Activated naive CD4-positive, alpha-beta T cell treated with anti-CD3 and anti-CD28 coated beads for 36 hours (primary cell): ENCODE data around the gene CYP24A1. TPM values are rescaled to one million over a fixed set of nuclear protein-coding genes. Genes with fewer than 3 reads are reported as not detected.

Source experiments
- CTCF ChIA-PET: fragments of 350-600 bp; sonication (Branson Sonifier 250); formaldehyde crosslinking; loops from one replicate; lab custom pipeline; 2021; ENCODE audit warnings: antibody characterized with exemption; lab: Charles Lee
- DNase-seq: peaks from one replicate; pipeline ENCODE4 v3.0.0-alpha.2; 2020
- H3K27ac Mint-ChIP-seq: one replicate; pipeline ENCODE4 v1.8.0; 2021; ENCODE audit warnings: mild to moderate bottlenecking, mixed read lengths
- H3K27me3 Mint-ChIP-seq: one replicate; pipeline ENCODE4 v1.8.0; 2021; ENCODE audit warnings: low read depth, mixed read lengths
- H3K36me3 Mint-ChIP-seq: one replicate; pipeline ENCODE4 v1.8.0; 2021; ENCODE audit warnings: low read depth, mixed read lengths
- H3K4me1 Mint-ChIP-seq: one replicate; pipeline ENCODE4 v1.8.0; 2021; ENCODE audit warnings: low read depth, mixed read lengths
- H3K4me3 Mint-ChIP-seq: one replicate; pipeline ENCODE4 v1.8.0; 2021; ENCODE audit warnings: mild to moderate bottlenecking, moderate library complexity, mixed read lengths
- H3K9me3 Mint-ChIP-seq: one replicate; pipeline ENCODE4 v1.8.0; 2021; ENCODE audit warnings: mixed read lengths
- intact Hi-C: fragments of 100-400 bp; cut with micrococcal nuclease; formaldehyde crosslinking; loops from one replicate; pipeline ENCODE4 v1.15.1; 2023
- total RNA-seq, 2 experiments: library from RNA; stranded (reverse); gene quantifications; one replicate each; pipeline ENCODE4 v1.2.3, GENCODE V29; 2021

The CYP24A1 gene
- total RNA-seq, 2 experiments from 2014 or later: not detected

DNA sequence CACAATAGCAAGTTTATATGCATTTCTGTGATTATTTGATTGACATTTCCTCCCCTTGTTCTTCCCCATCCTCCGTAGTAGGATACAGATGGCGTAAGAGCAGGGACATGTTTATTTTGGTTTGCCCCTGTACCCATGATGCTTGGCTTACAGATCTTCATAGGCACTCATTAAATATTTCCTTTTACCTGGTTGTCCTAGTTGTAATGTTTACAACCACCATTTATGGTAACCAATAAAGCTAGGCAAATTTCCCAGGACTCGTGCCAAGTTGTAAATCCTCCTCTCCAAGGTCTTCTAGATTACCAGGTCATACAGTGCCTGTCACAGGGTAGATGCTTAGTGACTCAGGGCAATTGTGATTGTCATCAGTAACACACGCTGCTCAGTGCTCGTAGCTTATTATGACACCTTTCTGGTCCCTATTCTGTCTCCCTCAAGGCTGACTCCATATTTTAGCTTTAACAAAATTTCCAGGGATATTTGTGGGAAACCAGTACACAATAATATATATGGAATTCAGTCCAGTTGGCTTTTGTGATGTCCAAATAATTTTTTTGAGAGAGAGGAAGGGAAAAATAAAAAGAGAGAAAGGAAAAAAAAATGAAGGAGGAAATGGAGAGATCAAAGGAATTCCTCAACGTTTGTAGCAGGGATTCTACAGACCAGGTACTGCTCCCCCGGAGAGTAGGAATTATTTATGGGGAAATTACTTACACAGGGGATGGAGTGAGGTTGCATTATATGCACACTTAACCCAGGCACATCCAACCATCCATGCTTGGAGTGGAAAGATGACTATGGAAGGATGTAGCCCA is 24.6 kb downstream of the CYP24A1 start:
- Mint-ChIP-seq H3K27ac (no peak overlapping the region), H3K27me3 (peaks cover 5% of the 10 kb centered on the region), H3K9me3 (no peaks in the 10 kb centered on the region), H3K36me3 (no peaks in the 10 kb centered on the region), H3K4me3 (no peak overlapping the region), H3K4me1 (no peaks in the 10 kb centered on the region)
- intact Hi-C loops: no loop called here
- CTCF ChIA-PET: interaction anchor here (1.0 kb wide), 1 partner anchor 53 kb away, joined by 3 read pairs; no protein-coding TSS in a partner anchor
- DNase-seq: no peak

DNA sequence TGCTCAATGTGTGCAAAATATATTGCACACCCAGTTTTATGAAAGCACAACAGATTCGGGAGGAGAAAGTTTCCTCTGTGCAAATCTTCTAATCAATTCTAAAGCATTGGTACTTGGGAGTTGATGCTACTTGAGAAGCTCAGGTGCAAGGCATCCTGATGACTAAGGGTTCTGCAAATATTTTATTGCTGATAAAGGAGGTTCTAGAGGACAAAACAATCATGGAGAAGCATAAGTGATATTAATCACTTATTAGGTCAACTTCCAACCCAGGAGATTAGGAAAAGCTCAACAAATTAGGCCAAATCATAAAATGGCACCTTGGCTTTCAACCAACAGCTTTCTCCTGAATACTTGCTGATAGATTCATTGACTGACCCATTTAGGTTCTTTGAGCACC is 27.1 kb downstream of the CYP24A1 start:
- CTCF ChIA-PET: no interaction called here
- Mint-ChIP-seq H3K27ac (no peak overlapping the region), H3K27me3 (peaks cover 11% of the 10 kb centered on the region), H3K36me3 (no peaks in the 10 kb centered on the region), H3K4me3 (no peak overlapping the region), H3K9me3 (no peaks in the 10 kb centered on the region), H3K4me1 (no peaks in the 10 kb centered on the region)
- DNase-seq: no peak
- intact Hi-C loops: no loop called here

DNA sequence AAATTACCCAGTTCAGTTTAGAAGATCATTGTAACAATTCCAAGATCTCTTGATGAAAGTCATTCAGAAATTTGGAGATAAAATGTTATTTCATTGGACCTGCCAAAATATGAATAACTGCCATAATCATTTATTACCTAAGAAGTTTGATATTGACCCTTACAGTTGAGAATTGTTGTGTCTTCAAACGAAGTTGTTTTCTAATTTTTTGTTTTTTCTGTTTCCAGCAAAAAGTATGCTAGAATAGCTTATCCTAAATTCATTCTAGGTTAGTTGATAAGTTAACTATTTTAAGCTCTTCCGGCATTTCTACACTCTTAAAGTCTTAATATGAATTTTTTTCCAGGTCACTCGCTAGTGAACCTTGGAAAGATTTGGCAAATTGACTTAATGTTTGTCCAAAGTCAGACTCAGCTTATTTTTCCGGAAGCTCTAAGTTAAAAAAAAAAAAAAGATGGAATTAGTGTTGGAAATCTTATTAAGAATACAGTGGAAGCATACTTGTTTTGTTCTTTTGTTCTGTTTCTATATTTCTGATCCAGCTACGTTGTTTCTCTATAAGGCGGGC is 28.9 kb downstream of the CYP24A1 start:
- CTCF ChIA-PET: interaction anchor here (1.4 kb wide), 1 partner anchor 41 kb away, joined by 3 read pairs; no protein-coding TSS in a partner anchor
- Mint-ChIP-seq H3K4me3 (no peak overlapping the region), H3K27me3 (peaks cover 17% of the 10 kb centered on the region), H3K9me3 (no peaks in the 10 kb centered on the region), H3K27ac (no peak overlapping the region), H3K4me1 (no peaks in the 10 kb centered on the region), H3K36me3 (no peaks in the 10 kb centered on the region)
- intact Hi-C loops: no loop called here
- DNase-seq: no peak

DNA sequence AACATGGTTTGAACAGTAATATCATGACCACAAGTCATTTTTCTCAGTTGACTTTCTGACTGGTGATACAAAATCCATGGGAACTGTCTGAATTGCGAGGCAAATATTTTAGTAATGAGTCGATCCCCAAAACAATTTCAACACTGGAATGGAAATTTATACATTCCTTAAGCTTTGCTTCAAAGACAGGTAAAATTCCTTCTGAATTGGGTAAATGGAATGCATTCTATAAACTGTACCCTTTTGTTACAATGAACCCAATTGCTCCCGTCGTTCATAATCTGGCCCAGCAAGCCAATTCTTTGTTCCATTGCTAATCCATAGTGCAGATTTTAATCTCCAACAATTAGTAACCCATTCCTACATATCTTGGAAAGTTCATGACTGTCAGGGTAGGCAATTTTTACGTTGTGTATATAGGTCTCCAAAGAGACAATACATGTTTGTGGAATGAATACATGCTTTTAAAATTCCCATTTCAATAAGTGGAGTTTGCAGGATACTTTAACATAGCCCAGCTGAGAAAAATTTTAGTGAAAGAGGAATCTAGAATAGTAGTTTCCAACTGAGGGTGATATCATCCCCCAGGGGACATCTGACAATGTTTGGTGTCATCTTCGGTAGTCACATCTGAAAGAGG is 32.7 kb downstream of the CYP24A1 start:
- Mint-ChIP-seq H3K36me3 (no peaks in the 10 kb centered on the region), H3K4me3 (no peak overlapping the region), H3K27ac (no peak overlapping the region), H3K4me1 (no peaks in the 10 kb centered on the region), H3K27me3 (peaks cover 12% of the 10 kb centered on the region), H3K9me3 (no peaks in the 10 kb centered on the region)
- intact Hi-C loops: no loop called here
- DNase-seq: no peak
- CTCF ChIA-PET: no interaction called here

DNA sequence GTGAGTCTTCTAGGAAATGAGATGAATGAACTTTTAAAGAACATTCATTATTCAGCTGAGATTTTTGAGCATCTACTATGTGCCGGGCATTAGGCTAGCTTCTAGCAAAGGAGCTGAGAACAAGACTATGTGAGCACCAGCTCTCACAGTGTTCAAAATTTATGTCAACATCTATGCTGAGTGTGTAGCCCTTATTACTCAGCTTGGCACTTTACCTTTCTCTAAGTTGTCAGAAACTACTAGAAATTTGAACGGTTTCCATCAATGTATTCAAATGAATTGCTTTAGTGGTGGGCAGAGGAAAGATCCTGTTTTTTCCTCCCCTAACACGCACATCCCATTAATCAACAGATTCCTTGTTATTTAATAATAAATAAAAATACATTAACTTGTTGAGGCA is 33.3 kb downstream of the CYP24A1 start:
- Mint-ChIP-seq H3K36me3 (no peaks in the 10 kb centered on the region), H3K4me1 (no peaks in the 10 kb centered on the region), H3K4me3 (no peak overlapping the region), H3K27me3 (peaks cover 12% of the 10 kb centered on the region), H3K9me3 (no peaks in the 10 kb centered on the region), H3K27ac (no peak overlapping the region)
- CTCF ChIA-PET: interaction anchor here (1.4 kb wide), 1 partner anchor 373 kb away, joined by 3 read pairs; no protein-coding TSS in a partner anchor
- intact Hi-C loops: no loop called here
- no peak for DNase-seq

DNA sequence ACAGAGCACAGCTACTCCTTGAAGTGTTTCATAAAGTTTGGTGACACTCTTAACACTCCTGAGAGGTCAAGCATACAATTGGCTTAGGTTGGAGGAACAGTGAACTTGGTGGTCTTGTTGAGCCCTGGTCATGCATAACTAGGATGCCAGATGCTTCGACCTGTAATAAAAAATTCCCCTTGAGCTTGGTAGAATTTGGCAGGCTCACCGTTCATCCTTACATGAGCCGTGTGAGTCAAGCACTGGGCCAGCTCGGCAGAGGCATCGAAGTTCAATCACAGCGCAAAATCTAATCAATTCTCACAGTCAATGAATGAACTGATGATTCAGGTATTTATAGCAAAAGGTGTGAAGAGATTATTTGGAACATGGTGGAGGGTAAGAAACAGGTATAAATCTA is 33.7 kb downstream of the CYP24A1 start:
- intact Hi-C loops: no loop called here
- H3K4me3 Mint-ChIP-seq: no peak overlapping the region
- peaks cover 12% of the 10 kb centered on the region for H3K27me3 Mint-ChIP-seq
- no peaks in the 10 kb centered on the region for H3K4me1 Mint-ChIP-seq
- no peak for DNase-seq
- H3K9me3 Mint-ChIP-seq: no peaks in the 10 kb centered on the region
- CTCF ChIA-PET: interaction anchor here (1.4 kb wide), 1 partner anchor 373 kb away, joined by 3 read pairs; no protein-coding TSS in a partner anchor
- H3K36me3 Mint-ChIP-seq: no peaks in the 10 kb centered on the region
- H3K27ac Mint-ChIP-seq: no peak overlapping the region

DNA sequence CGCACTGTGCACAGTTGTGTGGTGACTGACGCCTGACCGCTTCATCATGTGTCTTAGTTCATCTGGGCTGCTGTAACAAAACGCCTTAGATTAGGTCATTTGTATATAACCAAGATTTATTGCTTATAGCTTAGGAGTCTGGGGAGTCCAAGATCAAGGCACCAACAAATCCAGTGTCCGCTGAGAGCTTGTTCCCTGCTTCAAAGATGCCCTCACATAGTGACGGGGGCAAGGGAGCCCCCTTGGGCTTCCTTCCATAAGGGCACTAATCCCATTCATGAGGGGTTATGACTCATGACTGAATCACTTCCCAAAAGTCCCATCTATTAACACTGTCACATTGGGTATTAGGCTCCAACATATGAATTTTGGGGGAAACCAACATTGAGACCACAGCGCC is 34.6 kb downstream of the CYP24A1 start:
- H3K4me3 Mint-ChIP-seq: no peak overlapping the region
- intact Hi-C loops: no loop called here
- no peaks in the 10 kb centered on the region for H3K36me3 Mint-ChIP-seq
- no peak overlapping the region for H3K27ac Mint-ChIP-seq
- CTCF ChIA-PET: interaction anchor here (0.7 to 1.4 kb wide), 2 partner anchors 61 to 374 kb away, joined by 3 read pairs; no protein-coding TSS in a partner anchor
- DNase-seq: no peak
- no peaks in the 10 kb centered on the region for H3K9me3 Mint-ChIP-seq
- peaks cover 12% of the 10 kb centered on the region for H3K27me3 Mint-ChIP-seq
- H3K4me1 Mint-ChIP-seq: no peaks in the 10 kb centered on the region

DNA sequence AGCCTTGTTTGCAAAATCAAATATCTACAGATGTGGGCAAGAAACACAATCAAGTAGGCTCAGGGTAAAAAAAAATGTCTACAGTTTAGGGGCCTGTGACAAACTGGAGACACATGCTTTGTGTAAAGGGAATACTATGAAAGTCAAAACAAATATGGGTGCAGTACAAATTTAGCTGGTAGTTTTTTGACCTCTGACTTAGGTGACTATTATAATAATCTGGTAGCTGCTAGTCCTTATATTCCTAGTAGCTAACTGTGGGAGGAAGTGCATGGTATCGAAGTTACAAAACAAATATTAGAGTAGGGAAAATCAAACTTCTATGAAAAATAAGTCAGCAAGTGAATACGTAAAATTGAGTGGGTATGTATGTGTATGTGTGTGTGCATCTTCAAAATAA is 35.4 kb downstream of the CYP24A1 start:
- no peak overlapping the region for H3K4me3 Mint-ChIP-seq
- H3K4me1 Mint-ChIP-seq: no peaks in the 10 kb centered on the region
- DNase-seq: no peak
- peaks cover 12% of the 10 kb centered on the region for H3K27me3 Mint-ChIP-seq
- H3K9me3 Mint-ChIP-seq: no peaks in the 10 kb centered on the region
- H3K27ac Mint-ChIP-seq: no peak overlapping the region
- no peaks in the 10 kb centered on the region for H3K36me3 Mint-ChIP-seq
- CTCF ChIA-PET: interaction anchor here (0.6 kb wide), 2 partner anchors 45 to 1228 kb away, joined by 3 to 4 read pairs; no protein-coding TSS in a partner anchor
- intact Hi-C loops: no loop called here

DNA sequence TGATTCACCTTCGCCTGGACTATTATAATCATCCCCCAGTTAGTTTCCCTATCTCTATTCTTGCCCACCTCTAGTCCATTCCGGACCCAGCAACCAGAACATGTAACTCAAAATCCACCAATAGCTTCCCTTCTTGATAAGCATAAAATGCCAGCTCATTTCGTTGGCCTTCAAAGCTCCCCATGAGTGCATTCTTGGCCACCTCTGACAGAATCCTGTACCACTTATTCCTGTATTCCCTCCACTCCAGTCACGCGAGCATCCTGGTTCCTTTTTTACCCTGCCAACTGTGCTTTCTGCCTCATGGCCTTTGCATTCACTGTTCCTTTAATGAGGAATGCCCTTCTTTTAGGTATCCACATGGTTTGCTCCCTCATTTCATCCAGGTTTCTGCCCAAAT is 36.7 kb downstream of the CYP24A1 start:
- no peaks in the 10 kb centered on the region for H3K9me3 Mint-ChIP-seq
- CTCF ChIA-PET: interaction anchor here (1.0 kb wide), 1 partner anchor 509 kb away, joined by 4 read pairs; no protein-coding TSS in a partner anchor
- no peak for DNase-seq

DNA sequence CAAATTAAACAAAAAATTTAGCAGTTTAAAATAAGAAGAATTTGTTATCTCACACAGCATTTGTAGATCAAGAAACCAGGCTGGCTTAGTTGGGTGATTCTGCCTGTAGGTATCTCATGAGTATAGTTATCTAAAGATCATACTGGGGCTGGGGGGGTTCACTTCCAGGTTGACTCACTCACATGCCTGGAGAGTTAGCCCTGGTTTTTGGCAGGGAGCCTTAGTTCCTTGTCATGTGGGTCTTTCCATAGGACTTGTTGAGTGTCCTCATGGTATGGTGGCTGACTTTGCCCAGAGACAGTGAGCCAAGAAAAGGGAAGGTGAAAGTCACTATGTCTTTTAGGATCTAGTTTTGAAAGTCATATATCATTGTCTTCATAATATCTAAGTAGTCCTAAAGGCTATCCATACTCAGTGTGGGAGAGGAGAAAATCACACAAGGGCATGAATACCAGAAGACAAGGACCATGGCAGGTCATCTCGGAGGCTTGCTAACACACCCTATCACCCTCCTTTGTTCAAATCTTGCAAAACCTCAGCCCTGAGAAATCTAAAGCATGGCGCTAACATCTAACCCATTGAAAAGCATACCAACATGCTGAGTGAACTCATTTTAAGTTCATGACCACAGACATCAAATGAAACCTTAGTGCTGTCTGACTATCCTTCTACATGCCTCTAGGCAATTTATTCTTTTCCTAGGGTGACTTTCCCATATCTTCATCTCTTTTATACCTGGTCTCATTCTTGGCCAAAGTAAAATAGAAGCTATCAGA is 39.2 kb downstream of the CYP24A1 start:
- Mint-ChIP-seq H3K27me3 (peaks cover 2% of the 10 kb centered on the region), H3K4me1 (no peaks in the 10 kb centered on the region), H3K36me3 (no peaks in the 10 kb centered on the region), H3K4me3 (no peak overlapping the region), H3K9me3 (peaks cover 1% of the 10 kb centered on the region), H3K27ac (no peak overlapping the region)
- intact Hi-C loops: no loop called here
- no peak for DNase-seq
- CTCF ChIA-PET: interaction anchor here (1.1 kb wide), 1 partner anchor 31 kb away, joined by 4 read pairs; no protein-coding TSS in a partner anchor

More for the DNA sequence above, 36.7 kb downstream of the CYP24A1 start:
- peaks cover 9% of the 10 kb centered on the region for H3K27me3 Mint-ChIP-seq
- no peak overlapping the region for H3K4me3 Mint-ChIP-seq
- no peaks in the 10 kb centered on the region for H3K36me3 Mint-ChIP-seq
- no peak overlapping the region for H3K27ac Mint-ChIP-seq
- H3K4me1 Mint-ChIP-seq: no peaks in the 10 kb centered on the region
- intact Hi-C loops: no loop called here

DNA sequence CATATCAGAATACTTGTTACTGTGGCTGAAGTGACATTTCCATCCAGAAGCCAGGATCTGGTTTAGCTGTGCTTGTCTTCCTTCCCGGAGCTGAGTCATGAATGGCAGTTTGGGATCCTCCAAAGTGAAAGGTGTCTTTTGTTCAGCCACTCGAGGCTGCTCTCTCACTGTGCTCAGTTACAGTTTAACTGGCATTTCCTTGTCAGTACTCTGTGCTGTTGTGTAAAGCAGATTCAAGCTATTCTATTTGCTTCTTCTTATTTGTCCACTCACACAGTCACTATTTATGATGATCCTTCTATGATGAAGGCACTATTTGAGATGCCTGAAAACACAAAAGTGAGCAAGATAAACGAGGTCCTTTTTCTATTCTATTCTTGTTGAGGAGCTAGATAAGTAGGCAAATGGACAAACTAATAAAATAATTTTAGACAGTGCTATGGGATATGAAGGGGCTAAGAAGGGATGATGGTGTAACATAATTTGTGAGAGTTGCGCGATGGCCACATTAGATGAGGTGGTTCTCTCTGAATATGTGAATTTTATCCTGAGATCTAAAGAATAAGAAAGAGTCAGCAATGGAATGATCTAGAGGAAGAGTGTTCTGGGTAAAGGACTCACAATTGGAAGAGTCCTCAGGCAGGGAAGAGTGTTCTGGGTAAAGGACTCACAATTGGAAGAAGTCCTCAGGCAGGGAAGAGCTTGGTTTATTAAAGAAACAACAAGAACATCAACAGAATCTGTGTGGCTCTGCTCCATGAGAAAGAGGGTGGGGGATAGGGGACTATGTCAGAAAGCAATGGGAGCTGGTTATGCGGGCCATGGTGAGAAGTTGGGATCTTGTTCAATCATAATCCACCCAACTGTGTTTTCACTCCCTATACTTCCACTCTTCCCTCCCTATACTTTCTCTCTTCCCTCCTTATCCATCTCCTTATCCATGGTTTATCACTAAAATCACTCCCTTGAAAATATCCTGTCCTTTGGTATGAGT is 40.1 kb downstream of the CYP24A1 start:
- intact Hi-C loops: no loop called here
- Mint-ChIP-seq H3K4me1 (no peaks in the 10 kb centered on the region), H3K27me3 (peaks cover 2% of the 10 kb centered on the region), H3K4me3 (no peak overlapping the region), H3K36me3 (no peaks in the 10 kb centered on the region), H3K9me3 (peaks cover 7% of the 10 kb centered on the region), H3K27ac (no peak overlapping the region)
- no peak for DNase-seq
- CTCF ChIA-PET: interaction anchor here (0.6 kb wide), 1 partner anchor 625 kb away, joined by 3 read pairs; no protein-coding TSS in a partner anchor
